ENCODE measurements around the gene VPS11.
"Not testable (repeated sequence)": the region's sequence is repeated elsewhere in the genome, so short reads cannot be mapped to it uniquely, and the experiment has no call there.

VPS11 gene

DNA sequence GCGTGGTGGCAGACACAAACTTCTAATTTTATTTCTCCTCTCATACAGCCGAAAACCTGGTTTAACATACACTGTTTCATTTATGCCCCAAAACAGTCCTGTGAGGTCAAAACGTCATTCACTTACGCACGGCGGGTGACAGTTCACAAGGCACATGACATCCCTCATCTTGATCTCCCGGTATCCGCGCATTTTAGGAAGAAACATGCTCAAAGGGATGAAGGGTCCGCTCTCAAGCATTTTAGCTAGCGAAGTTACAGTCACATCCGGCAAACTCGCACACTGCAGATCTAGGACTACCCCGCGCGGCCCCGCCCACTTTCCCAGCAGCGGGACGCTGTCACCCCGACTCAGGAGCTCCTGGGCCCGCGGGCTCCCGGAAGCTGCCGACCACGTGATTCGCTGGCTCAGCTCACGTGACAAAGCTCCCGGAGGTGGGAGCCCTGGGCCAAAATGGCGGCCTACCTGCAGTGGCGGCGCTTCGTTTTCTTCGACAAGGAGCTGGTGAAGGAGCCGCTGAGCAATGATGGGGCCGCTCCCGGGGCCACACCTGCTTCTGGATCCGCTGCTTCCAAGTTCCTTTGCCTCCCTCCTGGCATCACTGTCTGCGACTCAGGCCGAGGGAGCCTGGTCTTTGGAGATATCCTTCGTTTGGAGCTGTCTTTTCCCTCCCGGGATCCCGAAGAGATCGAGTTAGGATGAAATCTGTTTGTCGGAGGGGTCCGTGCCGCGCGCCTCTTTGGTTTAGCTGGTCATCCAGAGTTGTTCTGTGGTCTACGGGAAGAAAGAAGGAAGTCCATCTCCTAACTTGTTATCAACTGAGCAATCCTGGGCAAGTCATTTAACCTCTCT is at the start of gene VPS11:
VPS11 (plus strand) TSS at position 448 of the 852 bp plus-strand sequence; CDS start at position 454, 6 bp downstream.
- DNase-seq: peak; percentile 87

- DNase-seq: peak; percentile 92
Observed at GRCh38 chr11:119018074-119018938, 49.3 kb upstream of the VPS11 start, which contains the start of the genes RPS25 and TRAPPC4. Gene RPS25, minus strand, starts transcription at chr11:119018343. Its CDS starts 59 bp downstream, at chr11:119018284. Gene TRAPPC4, plus strand, starts transcription at chr11:119018766. Its CDS starts 30 bp downstream, at chr11:119018796.

DNA sequence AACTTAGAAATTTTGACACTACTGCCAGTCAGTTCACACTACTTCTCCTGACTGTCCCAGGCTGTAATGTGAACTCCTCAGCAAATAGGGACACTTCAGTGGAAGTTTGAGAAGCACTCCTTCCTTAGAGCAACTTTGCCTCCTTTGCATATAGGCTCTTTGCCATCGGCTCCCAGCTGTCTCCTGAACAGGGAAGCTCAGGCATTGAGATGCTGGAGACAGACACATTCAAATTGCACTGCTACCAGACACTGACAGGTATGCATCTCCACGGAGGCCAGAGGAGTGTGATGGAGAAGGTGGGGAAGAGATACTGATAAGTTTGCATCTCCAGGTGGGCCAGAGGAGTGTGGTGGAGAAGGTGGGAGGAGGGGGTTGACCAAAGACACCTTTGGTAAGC is 47.6 kb upstream of the VPS11 start:
- DNase-seq: no peak

- DNase-seq: no peak
Observed at GRCh38 chr11:119021631-119022030, 46.0 kb upstream of the VPS11 start.

DNA sequence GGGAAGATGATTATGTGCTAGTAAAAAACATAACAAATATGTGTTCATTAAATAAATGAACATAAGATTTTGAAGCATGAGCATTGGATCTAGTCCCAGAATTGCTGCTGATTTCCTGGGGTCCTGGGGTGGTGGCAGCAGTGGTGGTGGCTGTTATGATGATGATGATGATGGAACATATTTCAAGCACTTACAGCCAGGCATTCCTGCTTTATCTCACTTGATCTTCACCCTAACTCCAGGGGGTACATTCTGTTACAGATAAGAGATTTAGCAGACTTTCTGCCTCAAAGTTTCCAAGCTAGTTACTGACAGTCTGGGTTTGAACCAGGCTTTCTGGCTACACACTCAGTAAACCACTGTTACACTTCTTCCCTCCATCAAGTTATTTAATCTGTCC is 43.9 kb upstream of the VPS11 start:
- no peak for DNase-seq

- no peak for DNase-seq
Observed at GRCh38 chr11:119024430-119025098, 43.1 kb upstream of the VPS11 start.

- DNase-seq: no peak
Observed at GRCh38 chr11:119025099-119025473, 42.5 kb upstream of the VPS11 start.

GRCh38 chr11:119025541-119025940 is 42.1 kb upstream of the VPS11 start:
- DNase-seq: no peak

DNA sequence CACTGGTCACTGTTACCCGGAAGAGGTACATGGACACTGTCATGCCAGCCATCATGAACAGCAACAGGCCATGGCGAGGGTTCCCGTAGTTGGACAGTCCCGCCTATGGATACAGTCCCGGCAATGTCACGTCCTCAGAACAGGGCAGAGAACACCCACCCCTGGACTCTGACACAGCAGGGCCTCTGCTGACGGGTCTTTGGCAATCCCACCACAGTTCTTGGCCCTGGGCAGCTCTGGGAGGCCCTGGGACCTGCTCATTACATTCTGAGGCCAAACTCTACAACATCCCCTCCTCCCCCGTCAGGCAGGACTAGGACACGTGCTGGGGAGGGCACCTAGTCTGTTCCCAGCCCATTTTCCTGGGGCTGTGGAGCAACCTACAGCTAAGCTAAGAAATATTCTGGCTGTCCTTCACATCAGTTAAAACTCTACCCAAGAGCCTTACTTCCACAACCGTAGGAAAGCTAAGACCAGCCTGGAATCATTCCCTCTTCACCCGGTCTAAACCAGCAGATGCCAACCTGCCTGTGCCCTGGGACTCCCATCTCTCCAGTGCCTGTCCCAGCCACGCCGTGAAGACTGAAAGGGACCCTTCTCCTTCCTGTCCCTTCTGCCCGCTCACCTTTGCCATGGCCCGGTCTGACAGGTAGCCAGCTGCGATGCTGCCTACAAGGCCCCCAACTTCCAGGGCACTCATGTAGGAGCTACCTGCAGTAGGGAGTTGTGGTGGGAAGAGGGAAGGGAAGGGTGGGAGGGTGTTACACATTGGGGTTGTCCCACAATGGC is 41.4 kb upstream of the VPS11 start:
- no peak for DNase-seq

GRCh38 chr11:119026970-119027369 is 40.6 kb upstream of the VPS11 start:
- DNase-seq: no peak

DNA sequence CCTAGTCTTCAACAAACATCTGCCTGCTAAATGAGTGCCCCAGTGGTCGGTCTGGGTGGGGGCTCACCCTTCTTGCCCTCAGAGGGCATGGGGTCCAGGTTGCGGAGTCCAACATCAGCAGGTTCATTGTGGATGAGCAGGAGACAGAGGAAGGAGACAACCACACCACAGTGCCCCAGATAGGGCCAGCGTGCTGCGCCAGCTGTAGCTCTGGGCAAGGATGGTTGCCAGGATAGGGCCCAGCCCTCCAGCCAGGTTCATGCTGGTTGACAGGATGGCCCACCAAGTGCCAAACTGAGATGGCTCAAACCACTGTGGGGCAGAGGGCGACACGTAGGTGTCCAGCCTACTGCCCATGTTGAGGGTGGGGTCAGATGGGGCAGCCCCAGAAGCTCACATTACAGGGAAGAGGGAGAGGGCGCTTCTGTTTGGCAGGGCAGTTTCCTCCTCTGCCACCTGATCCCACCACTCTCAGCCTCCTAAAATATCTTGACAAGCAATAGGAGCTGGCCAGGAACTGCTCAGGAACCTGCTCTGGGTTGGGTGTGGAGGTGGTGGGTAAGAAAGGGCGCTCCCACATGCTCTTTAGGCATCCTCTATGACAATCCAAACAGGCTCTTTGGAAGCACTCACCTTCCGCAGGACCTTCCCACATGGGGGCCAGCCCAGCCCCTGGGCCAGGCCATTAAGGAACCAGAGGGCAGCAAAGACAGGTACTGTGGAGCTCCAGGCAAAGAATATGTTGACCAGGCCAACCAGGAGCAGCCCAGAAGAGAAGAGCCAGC is 39.9 kb upstream of the VPS11 start:
- no peak for DNase-seq

DNA sequence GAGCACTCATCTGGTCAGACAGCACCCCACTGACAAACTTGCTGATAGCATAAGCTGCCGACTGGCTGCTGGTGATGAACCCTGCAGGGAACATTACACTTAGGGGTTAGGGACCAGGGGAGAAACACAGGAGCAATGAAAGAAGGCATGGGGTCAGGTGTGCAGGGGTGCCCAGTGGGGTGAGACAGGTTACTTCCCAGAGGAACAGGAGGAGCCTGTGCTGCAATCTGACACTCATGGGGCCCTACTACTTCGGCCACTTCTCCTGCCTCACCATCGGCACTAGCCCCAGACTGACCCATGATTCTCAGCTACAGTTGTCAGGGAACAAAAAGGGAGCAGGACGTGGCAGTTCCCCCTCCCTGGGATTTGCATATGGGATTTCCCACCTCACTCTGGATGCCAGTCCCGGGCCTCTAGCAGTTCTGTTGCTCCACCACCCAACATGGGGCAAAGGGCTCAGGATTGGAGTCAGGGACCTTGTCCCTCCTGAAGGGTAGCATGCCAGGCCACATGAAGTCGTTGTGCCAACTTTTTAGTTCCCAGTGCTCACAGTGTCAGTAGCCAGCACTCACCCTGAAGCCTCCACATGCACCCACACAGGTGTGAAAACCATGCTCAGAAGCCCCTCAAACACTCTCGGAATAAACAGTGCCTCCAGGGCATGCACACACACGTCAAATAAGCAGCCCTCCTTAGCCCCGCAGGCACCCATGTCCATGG is 39.1 kb upstream of the VPS11 start:
- DNase-seq: no peak

DNA sequence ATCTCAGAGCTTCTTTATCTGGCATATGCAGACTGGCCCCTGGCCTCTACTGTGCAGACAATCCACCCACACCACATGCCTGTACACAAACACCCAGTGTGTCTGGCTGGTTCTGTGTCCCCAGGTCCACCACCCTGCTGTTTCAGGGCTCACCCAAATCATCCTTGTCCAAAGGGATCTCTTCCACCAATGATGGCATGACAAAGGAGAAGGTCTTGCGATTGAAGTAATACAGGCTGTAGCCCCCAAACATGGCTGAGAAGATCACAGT is 38.6 kb upstream of the VPS11 start:
- no peak for DNase-seq

DNA sequence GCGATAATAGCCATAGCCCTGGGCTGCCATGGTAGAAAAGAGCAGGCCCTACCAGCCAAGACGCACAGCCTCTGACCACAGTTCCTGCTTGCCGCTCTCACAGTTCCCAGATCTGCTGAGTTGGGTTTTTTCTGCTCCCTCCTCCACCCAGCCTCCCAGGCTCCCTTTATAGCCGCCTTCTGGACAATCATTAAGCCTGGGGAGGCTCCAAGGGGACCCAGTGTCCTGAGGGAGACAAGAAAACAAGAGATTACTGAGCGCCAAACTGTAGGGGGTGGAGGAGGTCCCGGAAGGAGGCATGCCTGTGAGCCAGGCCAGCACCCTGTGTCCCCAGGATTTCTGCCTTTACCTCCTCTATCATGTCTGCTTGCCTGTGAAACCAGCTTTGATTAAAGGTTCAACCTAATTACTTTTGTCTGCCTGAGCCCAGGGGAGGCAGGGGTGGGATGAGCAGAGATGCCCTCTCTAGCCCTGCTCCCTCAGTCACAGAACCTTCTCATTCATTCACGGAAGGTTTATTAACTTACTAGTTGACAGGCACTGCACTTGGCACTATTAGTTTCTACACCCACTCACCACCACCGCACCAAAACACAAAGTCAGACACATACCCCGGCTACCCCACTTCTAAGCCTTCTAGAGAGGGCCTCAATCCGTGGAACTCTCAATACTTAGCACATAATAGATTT is 38.1 kb upstream of the VPS11 start:
- no peak for DNase-seq

DNA sequence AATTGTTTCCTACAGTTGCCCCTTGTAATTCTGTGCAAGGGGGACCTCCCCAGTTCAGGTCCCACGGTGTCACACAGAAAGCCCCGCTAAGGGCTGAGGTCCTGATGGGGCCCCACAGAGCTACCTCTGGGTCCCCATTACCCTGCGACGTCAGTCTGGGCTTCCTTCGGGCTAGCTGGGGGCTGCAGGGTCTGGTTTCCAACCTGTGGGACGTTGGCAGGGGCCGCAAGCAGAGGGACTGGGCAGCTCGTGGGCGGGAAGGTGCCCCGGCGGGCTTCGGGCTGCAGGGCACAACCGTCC is 37.6 kb upstream of the VPS11 start:
- DNase-seq: no peak

DNA sequence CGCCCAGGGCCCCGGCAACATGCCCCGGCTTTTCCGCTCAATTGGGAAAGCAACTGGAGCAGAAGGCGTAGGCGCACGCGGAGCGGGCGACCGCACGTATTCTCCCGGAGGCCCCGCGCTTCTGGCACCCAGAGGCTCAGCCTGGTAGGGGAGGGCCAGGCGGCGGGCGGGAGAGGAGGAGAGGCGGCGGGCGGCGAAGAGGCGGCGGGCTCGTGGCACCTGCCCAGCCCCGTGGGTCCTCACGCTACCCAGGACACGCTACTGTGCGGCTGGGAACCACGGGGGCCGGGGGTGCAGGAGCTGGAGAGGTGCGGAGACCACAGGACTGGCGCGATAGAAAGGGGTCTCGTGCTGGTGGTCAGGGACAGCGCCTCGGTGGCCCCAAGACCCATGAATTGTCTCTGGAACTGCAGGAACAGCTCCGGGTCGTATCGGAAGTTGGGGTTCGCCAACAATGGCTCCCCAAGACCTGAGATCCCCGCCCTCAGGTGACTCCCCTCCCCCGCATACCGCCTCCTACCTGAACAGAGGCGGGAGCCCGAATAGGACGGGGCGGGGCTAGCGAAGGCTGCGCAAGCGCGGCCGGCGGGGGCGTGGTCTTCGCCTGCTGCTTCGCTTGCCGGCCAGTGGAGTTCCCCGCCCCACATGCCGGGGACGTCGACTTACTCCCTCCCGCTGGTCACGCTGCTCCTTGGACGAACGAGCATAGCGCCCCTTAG is 37.1 kb upstream of the VPS11 start, which contains the start of gene SLC37A4:
SLC37A4 (minus strand) TSS at position 549 of the 719 bp plus-strand sequence.
- DNase-seq: peak; percentile 96

DNA sequence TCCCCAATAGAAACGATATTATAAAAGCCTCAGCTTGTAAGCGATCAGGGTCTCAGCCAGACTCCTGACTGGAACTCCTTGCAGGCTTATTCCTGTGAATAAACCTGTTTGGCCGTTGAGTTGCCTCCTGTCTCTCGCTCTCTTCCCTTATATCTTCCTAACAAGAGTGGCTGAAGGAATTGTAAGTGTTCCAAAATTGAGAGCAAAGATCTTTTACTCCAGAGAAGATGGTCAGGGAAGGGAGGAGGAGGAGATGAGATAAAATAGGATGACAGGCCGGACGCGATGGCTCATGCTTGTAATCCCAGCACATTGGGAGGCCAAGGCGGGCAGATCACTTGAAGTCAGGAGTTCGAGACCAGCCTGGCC is 35.7 kb upstream of the VPS11 start:
- DNase-seq: no peak

- DNase-seq: not testable (repeated sequence)
Observed at GRCh38 chr11:119033421-119033820, 34.2 kb upstream of the VPS11 start.

- no peak for DNase-seq
Observed at GRCh38 chr11:119034813-119035212, 32.8 kb upstream of the VPS11 start.

DNA sequence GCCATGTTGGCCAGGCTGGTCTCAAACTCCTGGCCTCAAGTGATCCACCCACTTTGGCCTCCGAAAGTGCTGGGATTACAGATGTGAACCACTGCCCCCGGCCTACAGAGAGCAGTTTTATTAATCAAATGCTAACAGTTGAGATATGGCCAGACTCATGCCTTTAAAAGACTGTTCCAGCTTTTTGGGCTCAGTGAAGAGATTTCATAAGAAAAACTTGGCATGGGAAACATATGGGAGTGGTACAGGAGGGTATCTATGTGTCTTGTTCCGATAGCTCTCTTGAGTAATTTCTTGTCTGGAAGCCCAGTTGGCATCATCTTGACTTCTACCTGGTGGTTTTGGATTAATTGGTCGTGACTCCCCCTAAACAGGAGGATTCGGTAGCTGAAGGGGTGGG is 28.7 kb upstream of the VPS11 start:
- no peak for DNase-seq

Measured in NCI-H446 treated with DMSO at 0.1 percent for 48 hours (cell line).